A375 (cell line): ENCODE measurements around the gene CNTN6. TPM values are rescaled to one million over a fixed set of nuclear protein-coding genes. Genes with fewer than 3 reads are reported as not detected.

Source experiments
- small RNA-seq: library from RNA; depleted of rRNA; stranded (forward); fragments of <200 nt; gene quantifications from one replicate; pipeline ENCODE3, GENCODE V24; 2014
- total RNA-seq: library from RNA; depleted of rRNA; stranded (reverse); fragments of >200 nt; shearing (Covaris generic); gene quantifications from 2 replicates; pipeline ENCODE4 v1.2.3, GENCODE V29; 2014; rRNA removed

Gene CNTN6
- 0.11 and 0.40 TPM in 2 replicates for total RNA-seq

DNA sequence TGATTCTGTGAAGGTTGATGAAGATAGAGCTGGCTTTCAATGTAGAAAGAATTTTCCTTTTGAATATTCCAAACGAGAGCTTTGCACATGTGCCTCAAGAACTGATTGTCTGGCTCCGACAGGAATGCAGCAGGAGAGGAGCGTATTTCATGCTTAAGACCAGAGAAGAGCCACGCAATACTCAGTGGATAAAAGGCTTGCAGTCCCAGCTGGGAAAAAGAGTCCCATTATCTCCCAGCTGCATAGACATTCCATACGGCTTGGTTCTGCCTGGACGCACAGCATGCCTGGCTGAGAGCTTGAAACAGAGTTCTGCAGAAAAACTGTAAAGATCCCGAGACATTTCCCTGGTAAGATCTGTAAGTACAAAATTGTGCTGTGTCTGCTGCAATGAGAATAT, at the start of gene CNTN6:
TSS of gene CNTN6 (plus strand) at position 254 of the 400 bp plus-strand sequence. CDS start 54,985 bp downstream, outside the sequence.

Small RNA genes within 50 kb of the gene (small RNA-seq; reads per million reads assigned to genes)
- gene CRB3P1 (not detected), gene RN7SL120P (not detected)
